ENCODE measurements around the gene CYTH2. TPM values are rescaled to one million over a fixed set of nuclear protein-coding genes. Genes with fewer than 3 reads are reported as not detected.
A peak's percentile ranks its signal among the peaks of the same experiment; 100 is the strongest.

CYTH2 gene
- total RNA-seq, 1 donor from 2014 or later, result 36.6 TPM

GRCh38 chr19:48500830-48501493, 31.8 kb downstream of the CYTH2 start:
- Histone ChIP-seq H3K27me3 (ENCODE audit: control insufficient read depth, insufficient read depth, low read length) (peaks cover 5% of the 10 kb centered on the region), H3K4me3 (ENCODE audit: low read depth, low read length) (peak overlapping the region; percentile 57), H3K36me3 (ENCODE audit: control insufficient read depth, insufficient read depth, low read length) (no peaks in the 10 kb centered on the region)
- TF ChIP-seq, protein P1, sequence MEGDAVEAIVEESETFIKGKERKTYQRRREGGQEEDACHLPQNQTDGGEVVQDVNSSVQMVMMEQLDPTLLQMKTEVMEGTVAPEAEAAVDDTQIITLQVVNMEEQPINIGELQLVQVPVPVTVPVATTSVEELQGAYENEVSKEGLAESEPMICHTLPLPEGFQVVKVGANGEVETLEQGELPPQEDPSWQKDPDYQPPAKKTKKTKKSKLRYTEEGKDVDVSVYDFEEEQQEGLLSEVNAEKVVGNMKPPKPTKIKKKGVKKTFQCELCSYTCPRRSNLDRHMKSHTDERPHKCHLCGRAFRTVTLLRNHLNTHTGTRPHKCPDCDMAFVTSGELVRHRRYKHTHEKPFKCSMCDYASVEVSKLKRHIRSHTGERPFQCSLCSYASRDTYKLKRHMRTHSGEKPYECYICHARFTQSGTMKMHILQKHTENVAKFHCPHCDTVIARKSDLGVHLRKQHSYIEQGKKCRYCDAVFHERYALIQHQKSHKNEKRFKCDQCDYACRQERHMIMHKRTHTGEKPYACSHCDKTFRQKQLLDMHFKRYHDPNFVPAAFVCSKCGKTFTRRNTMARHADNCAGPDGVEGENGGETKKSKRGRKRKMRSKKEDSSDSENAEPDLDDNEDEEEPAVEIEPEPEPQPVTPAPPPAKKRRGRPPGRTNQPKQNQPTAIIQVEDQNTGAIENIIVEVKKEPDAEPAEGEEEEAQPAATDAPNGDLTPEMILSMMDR (IDR thresholded peaks at IDR 0.05; ENCODE audit: insufficient read depth, low read length, severe bottlenecking), result no peak
- DNase-seq (ENCODE audit: low read depth) (no peak), FAIRE-seq (no peak)

- peak; percentile 23 for FAIRE-seq
Measured at GRCh38 chr19:48501494-48502349, 32.6 kb downstream of the CYTH2 start.

DNA sequence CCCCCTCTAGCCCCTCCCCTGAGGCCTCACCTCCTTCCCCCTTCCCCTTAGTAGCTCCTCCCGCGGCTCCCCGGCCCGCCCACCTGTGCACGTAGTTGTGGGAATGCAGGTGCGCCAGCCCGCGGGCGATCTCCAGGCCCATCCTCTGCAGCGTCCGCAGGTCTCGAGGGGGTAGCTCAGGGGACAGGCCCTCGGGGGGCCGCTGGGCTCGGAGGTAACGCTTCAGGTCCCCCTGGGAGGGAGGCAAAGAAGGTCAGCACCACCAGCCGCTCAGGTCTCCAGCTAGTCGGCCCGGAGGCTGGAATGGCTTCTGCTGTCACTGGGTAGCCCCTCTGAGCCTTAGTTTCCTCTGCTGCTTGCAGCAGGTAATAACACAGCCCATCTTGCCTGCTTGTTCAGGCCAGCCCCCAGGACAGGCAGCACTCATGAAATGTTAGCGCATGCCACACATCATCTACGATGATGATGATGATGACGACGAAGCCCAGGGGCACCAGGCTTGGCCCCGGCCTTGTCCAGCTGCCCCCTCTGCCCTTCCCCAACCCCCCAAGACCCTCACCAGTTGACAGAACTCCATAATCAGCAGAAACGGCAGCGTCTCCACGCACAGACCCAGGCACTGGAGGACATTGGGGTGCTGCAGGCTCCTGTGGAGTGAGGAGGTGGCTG, 33.3 kb downstream of the CYTH2 start:
- no peak for FAIRE-seq
- no peak for DNase-seq (ENCODE audit: low read depth)

More at GRCh38 chr19:48501494-48502349, 32.6 kb downstream of the CYTH2 start:
- Histone ChIP-seq H3K4me3 (ENCODE audit: low read depth, low read length) (peak overlapping the region; percentile 57), H3K27me3 (ENCODE audit: control insufficient read depth, insufficient read depth, low read length) (peaks cover 5% of the 10 kb centered on the region), H3K36me3 (ENCODE audit: control insufficient read depth, insufficient read depth, low read length) (no peaks in the 10 kb centered on the region)
- TF ChIP-seq, protein P1 (IDR thresholded peaks at IDR 0.05; ENCODE audit: insufficient read depth, low read length, severe bottlenecking), result no peak
- DNase-seq (ENCODE audit: low read depth), result peak; percentile 89

GRCh38 chr19:48506138-48506733, 37.1 kb downstream of the CYTH2 start:
- Histone ChIP-seq H3K27me3 (ENCODE audit: control insufficient read depth, insufficient read depth, low read length) (no peaks in the 10 kb centered on the region), H3K36me3 (ENCODE audit: control insufficient read depth, insufficient read depth, low read length) (no peaks in the 10 kb centered on the region), H3K4me3 (ENCODE audit: low read depth, low read length) (no peak overlapping the region)
- FAIRE-seq (no peak), DNase-seq (ENCODE audit: low read depth) (peak; percentile 42)
- TF ChIP-seq, protein P1 (IDR thresholded peaks at IDR 0.05; ENCODE audit: insufficient read depth, low read length, severe bottlenecking), result peak; percentile 41

More for the DNA sequence above, 33.3 kb downstream of the CYTH2 start:
- H3K36me3 ChIP-seq (ENCODE audit: control insufficient read depth, insufficient read depth, low read length), result no peaks in the 10 kb centered on the region
- H3K4me3 ChIP-seq (ENCODE audit: low read depth, low read length), result peak overlapping the region; percentile 28
- H3K27me3 ChIP-seq (ENCODE audit: control insufficient read depth, insufficient read depth, low read length), result peaks cover 5% of the 10 kb centered on the region
- TF ChIP-seq, protein P1 (IDR thresholded peaks at IDR 0.05; ENCODE audit: insufficient read depth, low read length, severe bottlenecking), result no peak

DNA sequence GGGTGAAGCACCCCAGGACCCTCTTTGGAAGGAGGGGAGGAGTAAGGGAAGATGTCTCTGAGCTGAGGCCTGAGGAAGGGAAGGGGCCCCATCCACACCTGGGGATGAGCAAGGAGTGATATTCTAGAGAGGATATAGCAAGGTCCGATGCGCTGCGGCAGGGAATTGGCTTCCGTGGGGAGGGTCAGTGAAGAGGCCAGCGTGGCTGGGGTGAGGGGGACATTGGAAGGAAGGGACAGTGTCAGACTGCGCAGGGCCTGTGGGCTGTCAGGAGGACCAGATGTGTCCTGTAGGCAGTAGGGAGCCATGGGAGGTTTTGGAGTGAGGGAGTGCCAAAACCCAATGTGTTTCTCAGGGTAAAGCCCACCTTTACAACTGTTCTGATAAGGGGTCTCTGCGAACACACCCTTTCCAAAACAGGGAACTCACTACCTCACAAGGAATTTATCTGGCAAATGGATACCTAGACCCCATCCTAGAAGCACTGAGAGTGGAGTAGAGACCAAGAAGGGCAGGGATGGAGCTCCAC, 38.8 kb downstream of the CYTH2 start:
- no peaks in the 10 kb centered on the region for H3K27me3 ChIP-seq (ENCODE audit: control insufficient read depth, insufficient read depth, low read length)
- FAIRE-seq, result no peak
- TF ChIP-seq, protein P1 (IDR thresholded peaks at IDR 0.05; ENCODE audit: insufficient read depth, low read length, severe bottlenecking), result no peak
- H3K4me3 ChIP-seq (ENCODE audit: low read depth, low read length), result no peak overlapping the region
- DNase-seq (ENCODE audit: low read depth), result no peak
- no peaks in the 10 kb centered on the region for H3K36me3 ChIP-seq (ENCODE audit: control insufficient read depth, insufficient read depth, low read length)

Data from bronchial epithelial cell (primary cell).